IPS DF 19.7 (cell line): ENCODE data around the gene NAA40.

Source experiments
- DNase-seq: peaks from one replicate; pipeline ENCODE4 v3.0.0-alpha.2; 2013; ENCODE audit warnings: low read depth, low spot score

NAA40 gene

GRCh38 chr11:63913866-63914830 is 24.7 kb upstream of the NAA40 start:
- DNase-seq = no peak

GRCh38 chr11:63914896-63915691 is 23.7 kb upstream of the NAA40 start:
- no peak for DNase-seq

- no peak for DNase-seq
Observed at GRCh38 chr11:63915961-63916836, 22.6 kb upstream of the NAA40 start.

- DNase-seq = no peak
Observed at GRCh38 chr11:63916837-63917691, 21.7 kb upstream of the NAA40 start, which contains the start of gene RCOR2. RCOR2 (minus strand) TSS chr11:63917164; CDS start chr11:63916456, 708 bp downstream.

- DNase-seq = no peak
Observed at GRCh38 chr11:63917692-63918506, 20.9 kb upstream of the NAA40 start.

GRCh38 chr11:63918507-63919191 is 20.2 kb upstream of the NAA40 start:
- DNase-seq = no peak

- DNase-seq = no peak
Observed at GRCh38 chr11:63919267-63920125, 19.3 kb upstream of the NAA40 start.

GRCh38 chr11:63920126-63920938 is 18.5 kb upstream of the NAA40 start:
- no peak for DNase-seq

- DNase-seq = no peak
Observed at GRCh38 chr11:63920939-63921417, 17.8 kb upstream of the NAA40 start.

- DNase-seq = no peak
Observed at GRCh38 chr11:63922673-63923192, 16.1 kb upstream of the NAA40 start.

GRCh38 chr11:63923319-63923718 is 15.5 kb upstream of the NAA40 start:
- no peak for DNase-seq

GRCh38 chr11:63929616-63930015 is 9.2 kb upstream of the NAA40 start:
- no peak for DNase-seq

- DNase-seq = no peak
Observed at GRCh38 chr11:63931045-63931444, 7.8 kb upstream of the NAA40 start.

GRCh38 chr11:63931876-63932275 is 6.9 kb upstream of the NAA40 start:
- no peak for DNase-seq

- DNase-seq = no peak
Observed at GRCh38 chr11:63933459-63933858, 5.3 kb upstream of the NAA40 start.

- no peak for DNase-seq
Observed at GRCh38 chr11:63937713-63938478, 906 bp upstream of the NAA40 start.
